Tibial nerve (tissue), 4 donors: Measurements from ENCODE around the gene SPOPL. TPM values are rescaled to one million over a fixed set of nuclear protein-coding genes. Genes with fewer than 3 reads are reported as not detected.

Experiments
- DNase-seq, 2 donors: peaks; one replicate each; pipeline ENCODE4 v3.0.0-alpha.2; 2019; ENCODE audit warnings: low spot score in 2 of 2
- H3K27ac ChIP-seq, 4 donors: fragments of 200-600 bp; sonication (generic) in 3 of 4; one replicate each; pipeline ENCODE4 v1.5.1; 2017 to 2019; ENCODE audit warnings: mild to moderate bottlenecking in 1 of 4
- H3K27me3 ChIP-seq, 2 donors: fragments of 200-600 bp; sonication (generic) in 1 of 2; one replicate each; pipeline versions ENCODE4 v1.5.1 to v1.6.0; 2017 to 2019
- H3K36me3 ChIP-seq, 3 donors: fragments of 200-600 bp; sonication (generic); one replicate each; pipeline ENCODE4 v1.5.1; 2018 to 2019
- H3K4me1 ChIP-seq, 4 donors: fragments of 200-600 bp; sonication (generic) in 3 of 4; one replicate each; pipeline ENCODE4 v1.5.1; 2017 to 2019
- H3K4me3 ChIP-seq, 4 donors: fragments of 200-600 bp; sonication (generic) in 3 of 4; one replicate each; pipeline ENCODE4 v1.5.1; 2017 to 2019; ENCODE audit warnings: mild to moderate bottlenecking in 1 of 4, moderate library complexity in 1 of 4
- H3K9me3 ChIP-seq, 4 donors: fragments of 200-600 bp; sonication (generic) in 3 of 4; one replicate each; pipeline ENCODE4 v1.5.1; 2017 to 2019
- EP300 ChIP-seq, 2 donors: sonication (generic); formaldehyde crosslinking; IDR thresholded peaks; one replicate each; pipeline ENCODE4 v1.6.1; 2017; ENCODE audit warnings: antibody characterized with exemption in 2 of 2, mild to moderate bottlenecking in 1 of 2
- POLR2A ChIP-seq, 2 donors: fragments of 450-650 bp; IDR thresholded peaks; one replicate each; pipeline ENCODE4 v1.6.1; 2017; ENCODE audit warnings: antibody characterized with exemption in 2 of 2, mild to moderate bottlenecking in 2 of 2, moderate library complexity in 2 of 2
- WGBS, 2 donors: methylation state at CpG; one replicate each; pipeline ENCODE4 v1.1.5; 2018; 5-methylcytosine and 5-hydroxymethylcytosine counted together
- total RNA-seq, 4 donors: library from RNA; depleted of rRNA; stranded (reverse); fragments of >200 nt; gene quantifications; one replicate each; pipeline ENCODE4 v1.1.0, GENCODE V29; 2016
- TF ChIP-seq, protein P1 (sequence below), 5 experiments: fragments of 200-600 bp in 3 of 5; fragments of 450-650 bp in 2 of 5; sonication (generic) in 3 of 5; IDR thresholded peaks; one replicate each; pipeline ENCODE4 v1.5.1; 2016 to 2019; ENCODE audit warnings: antibody characterized with exemption in 5 of 5, mild to moderate bottlenecking in 3 of 5, moderate library complexity in 2 of 5

SPOPL gene
- total RNA-seq, 4 donors from 2014 or later: 15.9 to 22.7 (median 16.6) TPM

DNA sequence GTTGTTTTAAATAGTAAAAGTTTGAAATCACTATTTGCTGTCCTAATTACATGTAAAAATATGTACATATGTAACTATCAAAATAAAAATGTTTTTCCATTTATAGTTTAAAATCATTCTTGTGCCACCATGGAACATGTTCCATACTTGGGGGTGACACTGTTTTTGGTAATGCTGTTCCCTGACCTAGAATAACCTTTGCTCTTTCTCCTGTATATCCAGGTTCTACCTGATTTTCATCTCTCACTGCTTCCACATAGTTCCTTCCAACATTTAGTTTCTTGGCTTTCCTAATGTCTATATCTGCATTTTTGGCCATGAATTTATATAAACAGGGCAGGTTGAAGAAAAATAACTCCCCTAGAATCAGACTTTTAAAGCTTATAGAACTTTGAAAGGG is 2.5 kb downstream of the SPOPL start:
- no peak for TF ChIP-seq POLR2A (IDR thresholded peaks at IDR 0.05)
- TF ChIP-seq, protein P1, sequence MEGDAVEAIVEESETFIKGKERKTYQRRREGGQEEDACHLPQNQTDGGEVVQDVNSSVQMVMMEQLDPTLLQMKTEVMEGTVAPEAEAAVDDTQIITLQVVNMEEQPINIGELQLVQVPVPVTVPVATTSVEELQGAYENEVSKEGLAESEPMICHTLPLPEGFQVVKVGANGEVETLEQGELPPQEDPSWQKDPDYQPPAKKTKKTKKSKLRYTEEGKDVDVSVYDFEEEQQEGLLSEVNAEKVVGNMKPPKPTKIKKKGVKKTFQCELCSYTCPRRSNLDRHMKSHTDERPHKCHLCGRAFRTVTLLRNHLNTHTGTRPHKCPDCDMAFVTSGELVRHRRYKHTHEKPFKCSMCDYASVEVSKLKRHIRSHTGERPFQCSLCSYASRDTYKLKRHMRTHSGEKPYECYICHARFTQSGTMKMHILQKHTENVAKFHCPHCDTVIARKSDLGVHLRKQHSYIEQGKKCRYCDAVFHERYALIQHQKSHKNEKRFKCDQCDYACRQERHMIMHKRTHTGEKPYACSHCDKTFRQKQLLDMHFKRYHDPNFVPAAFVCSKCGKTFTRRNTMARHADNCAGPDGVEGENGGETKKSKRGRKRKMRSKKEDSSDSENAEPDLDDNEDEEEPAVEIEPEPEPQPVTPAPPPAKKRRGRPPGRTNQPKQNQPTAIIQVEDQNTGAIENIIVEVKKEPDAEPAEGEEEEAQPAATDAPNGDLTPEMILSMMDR (IDR thresholded peaks at IDR 0.05): no peak
- TF ChIP-seq EP300 (IDR thresholded peaks at IDR 0.05): no peak
- peak overlapping the region in 1 of 4 donors; percentile 20 for H3K27ac ChIP-seq
- H3K4me1 ChIP-seq: peaks cover 0 to 56% (median 15%) of the 10 kb centered on the region in 4 donors
- H3K9me3 ChIP-seq: no peaks in the 10 kb centered on the region
- H3K27me3 ChIP-seq: no peaks in the 10 kb centered on the region
- no peak for DNase-seq
- no peaks in the 10 kb centered on the region for H3K36me3 ChIP-seq
- H3K4me3 ChIP-seq: no peak overlapping the region

DNA sequence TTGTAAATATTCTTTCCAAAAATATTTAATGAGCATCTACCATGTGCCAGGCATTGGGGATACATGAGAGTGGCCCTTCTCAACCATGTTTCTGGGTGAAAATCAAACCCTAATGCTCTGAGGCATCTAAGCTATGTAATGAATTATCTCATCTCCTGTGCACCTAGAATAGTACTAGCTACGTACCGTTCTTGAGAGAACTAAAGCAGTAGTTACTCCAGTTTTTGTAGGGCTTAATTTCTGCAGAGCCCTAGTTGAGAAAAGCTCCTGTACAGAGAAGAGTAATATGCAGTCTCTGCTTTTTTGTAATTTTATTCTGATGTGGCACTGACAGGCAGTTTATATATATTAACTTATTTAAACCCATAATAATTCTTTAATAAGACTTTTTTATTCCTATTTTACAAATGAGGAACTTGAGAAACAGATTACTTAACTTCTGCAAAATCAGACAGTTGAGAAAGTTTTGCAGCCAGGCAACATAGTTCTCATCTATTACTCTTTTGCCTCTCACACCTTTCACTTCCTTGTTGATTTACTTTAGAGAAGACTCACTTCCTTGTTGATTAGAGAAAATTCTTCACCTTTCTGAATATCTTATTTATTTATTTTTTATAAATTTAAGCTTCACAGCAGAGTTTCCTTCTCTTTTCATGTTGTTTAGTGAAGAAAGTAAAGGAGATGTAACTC is 3.1 kb downstream of the SPOPL start:
- Histone ChIP-seq H3K27me3 (no peaks in the 10 kb centered on the region), H3K9me3 (no peaks in the 10 kb centered on the region), H3K36me3 (no peaks in the 10 kb centered on the region), H3K4me1 (peaks cover 0 to 56% (median 15%) of the 10 kb centered on the region in 4 donors), H3K27ac (peak overlapping the region in 1 of 4 donors; percentile 20), H3K4me3 (no peak overlapping the region)
- WGBS, 2 donors: 33 to 47% methylated on average over 2 of the region's 2 CpGs
- no peak for DNase-seq
- TF ChIP-seq POLR2A (IDR thresholded peaks at IDR 0.05): no peak
- TF ChIP-seq EP300 (IDR thresholded peaks at IDR 0.05): peak in 1 of 2 donors; percentile 13
- TF ChIP-seq, protein P1 (IDR thresholded peaks at IDR 0.05): no peak

DNA sequence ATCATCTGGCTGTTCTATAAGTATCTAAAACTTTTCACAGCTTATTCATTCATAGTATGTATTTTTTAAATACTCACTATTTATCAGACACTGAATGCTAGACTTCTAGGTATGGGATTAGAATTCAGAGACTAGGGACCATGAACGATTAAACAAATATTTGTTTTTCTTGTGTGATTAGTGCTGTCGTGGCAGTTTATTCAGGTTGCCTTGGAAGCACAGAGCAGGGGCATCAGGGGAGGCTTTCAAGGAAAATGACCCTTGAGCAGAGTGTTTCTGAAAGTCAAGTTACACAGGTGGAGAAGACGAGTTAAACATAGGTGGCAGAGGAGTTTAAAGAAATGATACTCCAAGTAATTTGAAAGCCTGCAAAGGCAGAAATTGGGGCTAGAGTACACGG is 5.7 kb downstream of the SPOPL start:
- TF ChIP-seq, protein P1 (IDR thresholded peaks at IDR 0.05): no peak
- no peak for TF ChIP-seq POLR2A (IDR thresholded peaks at IDR 0.05)
- no peak for TF ChIP-seq EP300 (IDR thresholded peaks at IDR 0.05)
- DNase-seq: no peak

DNA sequence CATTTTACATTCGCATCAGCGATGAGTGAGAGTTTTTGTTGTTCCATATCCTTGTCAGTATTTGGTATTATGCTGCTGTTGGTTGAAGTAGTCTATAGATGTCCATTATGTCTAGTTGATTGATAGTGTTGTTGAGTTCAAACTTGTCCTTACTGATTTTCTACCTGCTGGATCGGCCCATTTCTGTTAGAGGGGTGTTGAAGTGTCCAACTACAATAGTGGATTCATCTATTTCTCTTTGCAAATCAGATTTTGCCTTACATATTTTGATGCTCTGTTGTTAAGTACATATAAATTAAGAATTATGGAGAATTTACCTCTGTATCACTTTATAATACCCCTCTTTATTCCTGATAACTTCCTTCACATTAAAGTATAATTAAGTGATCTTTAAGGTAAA is 8.7 kb downstream of the SPOPL start:
- Histone ChIP-seq H3K4me3 (no peak overlapping the region), H3K36me3 (peaks cover 0 to 4% (median 0%) of the 10 kb centered on the region in 3 donors), H3K27me3 (no peaks in the 10 kb centered on the region), H3K27ac (no peak overlapping the region), H3K4me1 (peaks cover 0 to 26% (median 2%) of the 10 kb centered on the region in 4 donors), H3K9me3 (no peaks in the 10 kb centered on the region)
- DNase-seq: no peak
- 96% methylated on average over 3 of the region's 3 CpGs for WGBS, 2 donors
- TF ChIP-seq, protein P1 (IDR thresholded peaks at IDR 0.05): no peak
- no peak for TF ChIP-seq EP300 (IDR thresholded peaks at IDR 0.05)
- TF ChIP-seq POLR2A (IDR thresholded peaks at IDR 0.05): no peak

More for the DNA sequence above, 5.7 kb downstream of the SPOPL start:
- no peak overlapping the region for H3K4me3 ChIP-seq
- H3K4me1 ChIP-seq: peaks cover 0 to 43% (median 11%) of the 10 kb centered on the region in 4 donors
- H3K36me3 ChIP-seq: peaks cover 0 to 4% (median 0%) of the 10 kb centered on the region in 3 donors
- no peaks in the 10 kb centered on the region for H3K27me3 ChIP-seq
- WGBS, 2 donors: 66 to 72% methylated on average over 4 of the region's 4 CpGs
- H3K27ac ChIP-seq: no peak overlapping the region
- no peaks in the 10 kb centered on the region for H3K9me3 ChIP-seq

DNA sequence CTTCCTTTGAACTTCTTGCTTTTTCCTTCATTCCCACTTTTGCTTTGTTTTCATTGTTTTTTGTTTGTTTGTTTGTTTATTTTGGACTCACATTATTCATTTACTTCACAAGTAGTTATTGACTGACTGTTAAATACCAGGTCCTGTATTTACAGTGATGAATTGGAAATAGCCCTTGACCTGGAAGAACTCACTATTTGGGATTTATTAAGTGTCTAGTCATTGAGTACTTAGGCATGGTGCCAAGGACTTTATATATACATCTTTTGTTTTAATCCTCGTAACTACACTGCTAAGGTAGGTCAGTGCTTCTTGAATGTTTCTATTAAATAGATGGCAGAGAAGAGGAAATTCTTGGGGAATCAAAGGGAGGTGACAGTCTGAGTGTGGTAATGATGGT is 11.1 kb downstream of the SPOPL start:
- TF ChIP-seq EP300 (IDR thresholded peaks at IDR 0.05) (no peak), POLR2A (IDR thresholded peaks at IDR 0.05) (no peak)
- TF ChIP-seq, protein P1 (IDR thresholded peaks at IDR 0.05): no peak
- no peaks in the 10 kb centered on the region for H3K9me3 ChIP-seq
- H3K27me3 ChIP-seq: no peaks in the 10 kb centered on the region
- DNase-seq: no peak
- H3K4me3 ChIP-seq: no peak overlapping the region
- H3K36me3 ChIP-seq: peaks cover 0 to 4% (median 0%) of the 10 kb centered on the region in 3 donors
- no peak overlapping the region for H3K27ac ChIP-seq
- WGBS, 2 donors: 72 to 84% methylated on average over 1 of the region's 1 CpG
- H3K4me1 ChIP-seq: peaks cover 0 to 25% (median 0%) of the 10 kb centered on the region in 4 donors
